Loucy (cell line): ENCODE measurements around the gene RERG.

Source experiments
- H2AFZ ChIP-seq: fragments of 200-600 bp; sonication (generic); 2 replicates; pipeline ENCODE4 v1.6.0; 2016; ENCODE audit warnings: antibody characterized with exemption, mild to moderate bottlenecking, low read length, moderate library complexity
- H3F3A ChIP-seq: fragments of 200-600 bp; 2 replicates; pipeline ENCODE4 v1.6.0; 2016; ENCODE audit warnings: antibody characterized with exemption, low read depth, mild to moderate bottlenecking
- H3K27me3 ChIP-seq: fragments of 200-600 bp; sonication (generic); 2 replicates; pipeline ENCODE4 v1.6.1; 2014; ENCODE audit warnings: low read length, mild to moderate bottlenecking; ENCODE audit not compliant: insufficient read depth, poor library complexity, severe bottlenecking
- H3K36me3 ChIP-seq: fragments of 200-600 bp; sonication (generic); 2 replicates; pipeline ENCODE4 v1.6.1; 2016; ENCODE audit warnings: low read length; ENCODE audit not compliant: insufficient read depth
- H3K4me1 ChIP-seq: fragments of 200-600 bp; sonication (generic); 2 replicates; pipeline ENCODE4 v1.5.1; 2014; ENCODE audit warnings: low read length, mild to moderate bottlenecking; ENCODE audit not compliant: insufficient read depth, poor library complexity, severe bottlenecking
- H3K4me2 ChIP-seq: fragments of 200-600 bp; sonication (generic); 2 replicates; pipeline ENCODE4 v1.6.0; 2014; ENCODE audit warnings: antibody characterized with exemption, low read length, low read depth, mild to moderate bottlenecking; ENCODE audit not compliant: poor library complexity, severe bottlenecking
- H3K4me3 ChIP-seq: fragments of 200-600 bp; sonication (generic); 2 replicates; pipeline ENCODE4 v1.5.1; 2014; ENCODE audit warnings: low read length, mild to moderate bottlenecking, mixed read lengths; ENCODE audit not compliant: poor library complexity, severe bottlenecking
- H3K79me2 ChIP-seq: fragments of 200-600 bp; sonication (generic); 2 replicates; pipeline ENCODE4 v1.6.1; 2014; ENCODE audit warnings: low read length; ENCODE audit not compliant: insufficient read depth
- H3K9ac ChIP-seq: fragments of 200-600 bp; sonication (generic); 2 replicates; pipeline ENCODE4 v1.6.0; 2014; ENCODE audit warnings: mild to moderate bottlenecking, low read depth, low read length, moderate library complexity; ENCODE audit not compliant: poor library complexity, severe bottlenecking
- H3K9me2 ChIP-seq: fragments of 200-600 bp; sonication (generic); replicated peaks from 2 replicates; pipeline ENCODE4 v1.6.1; 2016; ENCODE audit warnings: low read depth, low read length, mixed read lengths
- H3K9me3 ChIP-seq: fragments of 200-600 bp; sonication (generic); 2 replicates; pipeline ENCODE4 v1.6.1; 2014; ENCODE audit warnings: mild to moderate bottlenecking, antibody characterized with exemption, low read length, low read depth; ENCODE audit not compliant: insufficient read depth
- H4K20me1 ChIP-seq: fragments of 200-600 bp; sonication (generic); 2 replicates; pipeline ENCODE4 v1.6.0; 2014; ENCODE audit warnings: antibody characterized with exemption, low read length, mild to moderate bottlenecking; ENCODE audit not compliant: insufficient read depth, poor library complexity, severe bottlenecking
- EZH2phosphoT487 ChIP-seq: fragments of 200-600 bp; IDR thresholded peaks from 2 replicates; pipeline ENCODE4 v1.6.1; 2018; ENCODE audit warnings: antibody characterized with exemption, mild to moderate bottlenecking, moderate library complexity, borderline replicate concordance
- TF ChIP-seq, protein P1 (sequence below): fragments of 200-600 bp; sonication (generic); conservative IDR thresholded peaks from 2 replicates; pipeline ENCODE4 v1.5.1; 2014; ENCODE audit warnings: mild to moderate bottlenecking, antibody characterized with exemption, low read length

RERG gene

DNA sequence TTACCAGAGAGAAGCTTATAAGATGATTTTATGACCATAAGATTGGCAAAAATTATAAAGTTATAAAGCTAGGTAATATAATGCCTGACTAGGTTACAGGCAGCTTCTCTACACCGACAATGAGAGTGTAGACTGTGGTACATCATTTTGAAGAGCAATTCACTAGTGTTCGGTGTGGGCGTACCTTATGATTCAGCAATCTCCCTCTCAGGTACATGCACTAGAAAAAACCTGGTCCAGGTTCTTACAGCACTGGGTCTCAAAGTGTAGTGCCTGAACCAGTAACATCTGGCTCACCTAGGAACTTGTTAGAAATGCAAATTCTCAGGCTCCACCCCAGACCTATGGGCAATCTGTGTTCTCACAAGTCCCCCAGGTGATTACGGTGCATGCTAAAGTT lies 106.7 kb downstream of the RERG start:
- Histone ChIP-seq H3K27me3 (no peaks in the 10 kb centered on the region), H2AFZ (no peak overlapping the region)

DNA sequence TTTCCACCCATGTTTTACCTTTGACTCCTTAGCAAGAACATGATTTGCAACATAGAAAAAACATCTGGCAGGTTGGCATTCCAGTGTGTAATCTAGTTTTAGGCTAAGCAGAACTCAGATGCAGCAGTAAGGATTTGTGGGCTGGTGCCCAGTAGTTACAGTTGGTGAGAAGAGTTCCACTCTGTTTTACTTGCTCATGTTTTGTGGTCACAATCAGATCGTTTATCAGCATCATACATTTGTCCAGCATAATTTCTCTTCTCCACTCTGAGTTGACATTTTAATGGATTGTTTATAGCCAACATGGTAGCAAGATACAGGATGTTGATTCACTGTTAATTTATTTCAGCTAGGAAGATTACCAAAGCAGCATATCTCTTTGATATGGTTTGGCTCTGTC lies 128.4 kb downstream of the RERG start:
- TF ChIP-seq, protein P1, sequence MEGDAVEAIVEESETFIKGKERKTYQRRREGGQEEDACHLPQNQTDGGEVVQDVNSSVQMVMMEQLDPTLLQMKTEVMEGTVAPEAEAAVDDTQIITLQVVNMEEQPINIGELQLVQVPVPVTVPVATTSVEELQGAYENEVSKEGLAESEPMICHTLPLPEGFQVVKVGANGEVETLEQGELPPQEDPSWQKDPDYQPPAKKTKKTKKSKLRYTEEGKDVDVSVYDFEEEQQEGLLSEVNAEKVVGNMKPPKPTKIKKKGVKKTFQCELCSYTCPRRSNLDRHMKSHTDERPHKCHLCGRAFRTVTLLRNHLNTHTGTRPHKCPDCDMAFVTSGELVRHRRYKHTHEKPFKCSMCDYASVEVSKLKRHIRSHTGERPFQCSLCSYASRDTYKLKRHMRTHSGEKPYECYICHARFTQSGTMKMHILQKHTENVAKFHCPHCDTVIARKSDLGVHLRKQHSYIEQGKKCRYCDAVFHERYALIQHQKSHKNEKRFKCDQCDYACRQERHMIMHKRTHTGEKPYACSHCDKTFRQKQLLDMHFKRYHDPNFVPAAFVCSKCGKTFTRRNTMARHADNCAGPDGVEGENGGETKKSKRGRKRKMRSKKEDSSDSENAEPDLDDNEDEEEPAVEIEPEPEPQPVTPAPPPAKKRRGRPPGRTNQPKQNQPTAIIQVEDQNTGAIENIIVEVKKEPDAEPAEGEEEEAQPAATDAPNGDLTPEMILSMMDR: no peak
- TF ChIP-seq EZH2phosphoT487: no peak
- no peaks in the 10 kb centered on the region for H3K27me3 ChIP-seq
- H3K9me3 ChIP-seq: no peaks in the 10 kb centered on the region
- no peaks in the 10 kb centered on the region for H3K9me2 ChIP-seq
- H3K4me1 ChIP-seq: peaks cover 6% of the 10 kb centered on the region
- H3K79me2 ChIP-seq: no peaks in the 10 kb centered on the region
- no peak overlapping the region for H3K9ac ChIP-seq
- H4K20me1 ChIP-seq: no peaks in the 10 kb centered on the region
- no peaks in the 10 kb centered on the region for H3F3A ChIP-seq
- no peak overlapping the region for H2AFZ ChIP-seq
- no peak overlapping the region for H3K4me2 ChIP-seq
- no peak overlapping the region for H3K4me3 ChIP-seq
- no peaks in the 10 kb centered on the region for H3K36me3 ChIP-seq

More for the DNA sequence above, 106.7 kb downstream of the RERG start:
- no peaks in the 10 kb centered on the region for H3F3A ChIP-seq
- no peaks in the 10 kb centered on the region for H3K9me3 ChIP-seq
- H3K9me2 ChIP-seq: no peaks in the 10 kb centered on the region
- no peaks in the 10 kb centered on the region for H3K79me2 ChIP-seq
- H3K36me3 ChIP-seq: no peaks in the 10 kb centered on the region
- no peak overlapping the region for H3K4me2 ChIP-seq
- H3K9ac ChIP-seq: no peak overlapping the region
- TF ChIP-seq EZH2phosphoT487: no peak
- TF ChIP-seq, protein P1: no peak
- H3K4me3 ChIP-seq: no peak overlapping the region
- no peaks in the 10 kb centered on the region for H3K4me1 ChIP-seq
- no peaks in the 10 kb centered on the region for H4K20me1 ChIP-seq

DNA sequence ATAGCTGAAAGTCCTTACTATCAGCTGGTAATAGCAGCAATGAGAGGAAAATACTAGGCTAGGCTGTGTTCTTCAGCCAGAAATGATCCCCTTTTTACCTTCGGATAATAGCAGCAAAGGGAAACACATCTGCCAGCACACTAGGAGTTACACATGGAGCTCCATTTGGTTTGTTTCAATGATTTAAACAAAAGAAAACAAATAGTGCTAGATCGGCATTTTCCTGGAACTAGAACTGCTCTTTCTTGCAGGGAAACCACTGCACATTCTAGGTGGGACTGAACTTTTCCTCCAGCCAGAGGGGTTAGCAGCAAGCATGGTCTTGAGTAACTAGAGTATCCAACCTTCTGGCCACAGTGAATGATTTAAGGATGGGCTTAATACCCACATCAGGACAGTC lies 130.8 kb downstream of the RERG start:
- H4K20me1 ChIP-seq: no peaks in the 10 kb centered on the region
- H3K4me2 ChIP-seq: no peak overlapping the region
- no peaks in the 10 kb centered on the region for H3K79me2 ChIP-seq
- H3K36me3 ChIP-seq: no peaks in the 10 kb centered on the region
- H3K9ac ChIP-seq: no peak overlapping the region
- H3K9me2 ChIP-seq: no peaks in the 10 kb centered on the region
- no peak overlapping the region for H2AFZ ChIP-seq
- no peak overlapping the region for H3K4me3 ChIP-seq
- H3F3A ChIP-seq: no peaks in the 10 kb centered on the region
- H3K9me3 ChIP-seq: no peaks in the 10 kb centered on the region
- peaks cover 6% of the 10 kb centered on the region for H3K4me1 ChIP-seq
- no peaks in the 10 kb centered on the region for H3K27me3 ChIP-seq
- TF ChIP-seq, protein P1: no peak
- no peak for TF ChIP-seq EZH2phosphoT487
